GM12878 (cell line): Measurements from ENCODE around the gene PSMC6. TPM values are rescaled to one million over a fixed set of nuclear protein-coding genes. Genes with fewer than 3 reads are reported as not detected.

Source experiments
- ATAC-seq: fragments of 200-7000 bp; cut with Tn5 transposase; 3 replicates; pipeline ENCODE4 v1.9.1; 2020; ENCODE audit warnings: mild to moderate bottlenecking, moderate library complexity
- BruUV-seq: library from RNA; stranded (reverse); fragments of 400-500 nt; replicated peaks from 2 replicates; lab custom pipeline; 2021; lab: Mats Ljungman, UMichigan
- CTCF ChIA-PET: fragments of 300-600 bp; sonication (Branson Sonifier 250); formaldehyde crosslinking; extraction: SDS; loops from one replicate; lab custom pipeline; 2021; ENCODE audit warnings: inconsistent platforms; lab: Yijun Ruan, JAX
- POLR2A ChIA-PET: fragments of 350-600 bp; formaldehyde crosslinking; extraction: SDS; loops from one replicate; lab custom pipeline; 2021; ENCODE audit warnings: inconsistent platforms; lab: Charles Lee
- RAD21 ChIA-PET: fragments of 300-600 bp; sonication (Branson Sonifier 250); formaldehyde crosslinking; loops from one replicate; lab custom pipeline; 2023; ENCODE audit warnings: antibody characterized with exemption; ENCODE audit not compliant: unreplicated experiment; lab: Charles Lee
- SMC1A ChIA-PET: fragments of 300-600 bp; sonication (Branson Sonifier 250); formaldehyde crosslinking; loops from one replicate; lab custom pipeline; 2023; ENCODE audit not compliant: unreplicated experiment, uncharacterized antibody; lab: Charles Lee
- DNase-seq: peaks from one replicate; pipeline ENCODE4 v3.0.0-alpha.2; 2011; ENCODE audit warnings: low read depth, low spot score
- FAIRE-seq: peaks from 3 replicates; lab custom pipeline; 2011; peaks lifted over from hg19 to GRCh38; lab: Jason Lieb, UNC
- H2AFZ ChIP-seq: 2 replicates; pipeline ENCODE4 v1.6.0; 2011; ENCODE audit warnings: low read depth, low read length, control low read depth; ENCODE audit not compliant: control insufficient read depth
- H3K27ac ChIP-seq: 2 replicates; pipeline ENCODE4 v1.5.1; 2011; ENCODE audit warnings: control low read depth; ENCODE audit not compliant: control insufficient read depth, insufficient read depth
- H3K27me3 ChIP-seq, 2 experiments: replicated peaks in 1 of 2; 2 replicates each; pipeline versions ENCODE4 v1.6.0 to v1.6.1; 2011; ENCODE audit warnings: low read length in 1 of 2; ENCODE audit not compliant: control insufficient read depth in 2 of 2, insufficient read depth in 2 of 2
- H3K36me3 ChIP-seq, 2 experiments: 2 replicates each; pipeline ENCODE4 v1.5.1; 2011; ENCODE audit warnings: low read length in 1 of 2; ENCODE audit not compliant: control insufficient read depth in 2 of 2, insufficient read depth in 2 of 2
- H3K4me1 ChIP-seq: 2 replicates; pipeline ENCODE4 v1.6.1; 2011; ENCODE audit warnings: mild to moderate bottlenecking, low read length, moderate library complexity, mixed read lengths; ENCODE audit not compliant: control insufficient read depth, insufficient read depth
- H3K4me2 ChIP-seq: 2 replicates; pipeline ENCODE4 v1.6.0; 2011; ENCODE audit warnings: control low read depth; ENCODE audit not compliant: control insufficient read depth, insufficient read depth
- H3K4me3 ChIP-seq: fragments of 200-600 bp; sonication (generic); 2 replicates; pipeline ENCODE4 v1.5.1; 2016
- H3K79me2 ChIP-seq: 2 replicates; pipeline ENCODE4 v1.6.0; 2011; ENCODE audit warnings: low read length; ENCODE audit not compliant: control insufficient read depth, insufficient read depth
- H3K9ac ChIP-seq: 2 replicates; pipeline ENCODE4 v1.8.0; 2011; ENCODE audit warnings: low read length, control low read depth, mixed read lengths; ENCODE audit not compliant: control insufficient read depth, insufficient read depth
- H3K9me3 ChIP-seq: replicated peaks from 3 replicates; pipeline ENCODE4 v1.5.1; 2011; ENCODE audit warnings: mild to moderate bottlenecking, low read length; ENCODE audit not compliant: control insufficient read depth, insufficient read depth
- H4K20me1 ChIP-seq: 2 replicates; pipeline ENCODE4 v1.6.0; 2011; ENCODE audit not compliant: control insufficient read depth, insufficient read depth
- RUNX3 ChIP-seq: IDR thresholded peaks from 2 replicates; pipeline ENCODE4 v1.6.1; 2012; ENCODE audit warnings: low read length, inconsistent platforms
- SMARCA5 ChIP-seq: fragments of 450-650 bp; IDR thresholded peaks from 2 replicates; pipeline ENCODE4 v1.6.1; 2017; ENCODE audit warnings: mild to moderate bottlenecking
- SPI1 ChIP-seq: IDR thresholded peaks from 2 replicates; pipeline ENCODE4 v1.6.1; 2011; ENCODE audit warnings: low read depth, mild to moderate bottlenecking, low read length, moderate library complexity, borderline replicate concordance; ENCODE audit not compliant: insufficient read depth
- ZBTB33 ChIP-seq: fragments of 450-650 bp; IDR thresholded peaks from 2 replicates; pipeline ENCODE4 v1.6.1; 2017; ENCODE audit warnings: mild to moderate bottlenecking
- in situ Hi-C: fragments of 300-500 bp; cut with MboI; formaldehyde crosslinking; loops from 9 replicates; pipeline ENCODE4 v1.14.3; 2018; ENCODE audit warnings: mixed read lengths
- intact Hi-C: fragments of 100-400 bp; cut with micrococcal nuclease; formaldehyde crosslinking; loops from one replicate; pipeline ENCODE4 v1.14.2; 2022; ENCODE audit not compliant: unreplicated experiment
- polyA plus RNA-seq, 11 experiments: library from polyadenylated mRNA; depleted of rRNA in 4 of 11; unstranded in 6 of 11; stranded (reverse) in 5 of 11; fragments of >200 nt; fragmentation: Nextera tagmentation in 4 of 11; fragmentation: Illumina TruSeq in 1 of 11; extraction: Ambion mirVana in 4 of 11; extraction: Trizol in 1 of 11; gene quantifications; 1 replicate in 1 of 11; 2 replicates in 10 of 11; pipeline versions ENCODE4 v1.2.1 to v1.2.3, GENCODE V29; 2011 to 2016; ENCODE audit warnings: inconsistent platforms in 2 of 11, missing spikeins in 2 of 11, low read depth in 1 of 11
- total RNA-seq, 4 experiments: library from RNA; depleted of rRNA in 3 of 4; stranded (reverse); fragments of >200 nt in 3 of 4; fragmentation: Illumina TruSeq in 1 of 4; extraction: Trizol in 1 of 4; gene quantifications; 2 replicates each; pipeline versions ENCODE4 v1.2.1 to v1.2.3, GENCODE V29; 2013 to 2021

PSMC6 gene
- total and polyA plus RNA-seq, 10 of the 15 experiments (the other 5 are each of a cell fraction or from before 2014, with no cell fraction given) = 71.4 to 192 (median 153) TPM

DNA sequence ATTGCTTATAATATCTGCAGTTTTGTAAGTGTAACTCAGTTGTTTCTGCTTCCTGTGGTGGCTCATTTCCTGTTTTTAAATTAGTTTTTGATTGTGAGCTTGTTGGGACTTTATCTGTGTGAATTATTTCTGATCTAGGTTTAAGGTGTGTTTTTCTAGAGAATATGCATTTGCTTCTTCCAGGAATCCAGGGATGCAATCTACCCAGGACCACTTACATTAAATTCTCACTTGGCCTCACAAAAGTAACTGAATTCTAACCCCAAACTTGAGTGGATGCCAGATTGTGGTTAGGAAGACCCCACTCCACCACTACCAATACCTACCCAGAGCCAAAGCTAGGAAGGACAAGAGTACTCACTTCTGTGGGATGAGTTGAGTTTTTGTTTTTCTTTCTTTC lies 34.9 kb downstream of the PSMC6 start:
- ChIA-PET CTCF (interaction anchor here (0.6 to 1.7 kb wide), 8 partner anchors 12 to 219 kb away, joined by 3 to 8 read pairs (median 4); partner anchors contain the start of gene STYX), RAD21 (interaction anchor here (0.7 to 1.9 kb wide), 7 partner anchors 11 to 94 kb away, joined by 3 to 11 read pairs (median 4); partner anchors contain the start of gene STYX), POLR2A (interaction anchor here (1.0 to 2.7 kb wide), 5 partner anchors 11 to 46 kb away, joined by 3 to 30 read pairs (median 3); partner anchors contain the start of gene STYX), SMC1A (interaction anchor here (0.7 to 1.9 kb wide), 18 partner anchors 11 to 882 kb away, joined by 3 to 13 read pairs (median 4); partner anchors contain the start of genes GNG2 and STYX)
- peak overlapping the region; percentile 45 for H2AFZ ChIP-seq
- no peaks in the 10 kb centered on the region for H3K9me3 ChIP-seq
- H3K27ac ChIP-seq = peak overlapping the region; percentile 87
- peaks cover 16% of the 10 kb centered on the region for H3K79me2 ChIP-seq
- FAIRE-seq = no peak
- H3K27me3 ChIP-seq = no peaks in the 10 kb centered on the region
- H3K4me3 ChIP-seq = peak overlapping the region; percentile 12
- H3K4me1 ChIP-seq = peaks cover 9% of the 10 kb centered on the region
- ATAC-seq = peak; percentile 70
- no peak for DNase-seq
- TF ChIP-seq SMARCA5 (no peak), RUNX3 (peak; percentile 39; the same call in 1 of the 2 replicates), ZBTB33 (no peak), SPI1 (peak; percentile 72; the same call in 1 of the 2 replicates)
- BruUV-seq = no TSS peak
- H3K4me2 ChIP-seq = peak overlapping the region; percentile 80
- H4K20me1 ChIP-seq = no peaks in the 10 kb centered on the region
- H3K36me3 ChIP-seq = peaks cover 0 to 2% of the 10 kb centered on the region in 2 experiments; a peak in 2 of 4 replicates
- in situ Hi-C loops (no loop called here), intact Hi-C loops (no loop called here)
- H3K9ac ChIP-seq = peak overlapping the region; percentile 42
